ENCODE results near the gene FYCO1. TPM values are rescaled to one million over a fixed set of nuclear protein-coding genes. Genes with fewer than 3 reads are reported as not detected.
A peak's percentile ranks its signal among the peaks of the same experiment; 100 is the strongest.

Gene FYCO1
- total RNA-seq, 3 donors from 2014 or later, result 9.3 to 9.9 (median 9.8) TPM

- ATAC-seq (no peak), DNase-seq (no peak)
- Mint-ChIP-seq H3K4me3 (no peak overlapping the region), H3K27me3 (ENCODE audit: low read depth) (peaks cover 12% of the 10 kb centered on the region), H3K9me3 (no peaks in the 10 kb centered on the region), H3K4me1 (ENCODE audit: low read depth) (peaks cover 30% of the 10 kb centered on the region), H3K36me3 (ENCODE audit: insufficient read depth) (no peaks in the 10 kb centered on the region)
Observed at GRCh38 chr3:45884368-45885201, 111.0 kb downstream of the FYCO1 start.

GRCh38 chr3:45881078-45882022 lies 114.3 kb downstream of the FYCO1 start:
- H3K27me3 Mint-ChIP-seq (ENCODE audit: low read depth), result peaks cover 15% of the 10 kb centered on the region

GRCh38 chr3:45880725-45881077 lies 114.9 kb downstream of the FYCO1 start:
- H3K4me3 Mint-ChIP-seq, result no peak overlapping the region
- peaks cover 18% of the 10 kb centered on the region for H3K4me1 Mint-ChIP-seq (ENCODE audit: low read depth)
- H3K9me3 Mint-ChIP-seq, result no peaks in the 10 kb centered on the region
- ATAC-seq (peak; percentile 13 to 39), DNase-seq (no peak)
- H3K27me3 Mint-ChIP-seq (ENCODE audit: low read depth), result peaks cover 20% of the 10 kb centered on the region
- no peaks in the 10 kb centered on the region for H3K36me3 Mint-ChIP-seq (ENCODE audit: insufficient read depth)

More at GRCh38 chr3:45881078-45882022, 114.3 kb downstream of the FYCO1 start:
- no peak overlapping the region for H3K4me3 Mint-ChIP-seq
- H3K36me3 Mint-ChIP-seq (ENCODE audit: insufficient read depth), result no peaks in the 10 kb centered on the region
- H3K4me1 Mint-ChIP-seq (ENCODE audit: low read depth), result peaks cover 18% of the 10 kb centered on the region
- DNase-seq (peak; percentile 39), ATAC-seq (peak; percentile 92 to 94)
- no peaks in the 10 kb centered on the region for H3K9me3 Mint-ChIP-seq

- DNase-seq (no peak), ATAC-seq (no peak)
- peaks cover 6% of the 10 kb centered on the region for H3K9me3 Mint-ChIP-seq
- no peak overlapping the region for H3K4me3 Mint-ChIP-seq
- peaks cover 19% of the 10 kb centered on the region for H3K4me1 Mint-ChIP-seq (ENCODE audit: low read depth)
- H3K27me3 Mint-ChIP-seq (ENCODE audit: low read depth), result peaks cover 8% of the 10 kb centered on the region
- H3K36me3 Mint-ChIP-seq (ENCODE audit: insufficient read depth), result peaks cover 3% of the 10 kb centered on the region
Observed at GRCh38 chr3:45878124-45878523, 117.5 kb downstream of the FYCO1 start.

- peaks cover 6% of the 10 kb centered on the region for H3K9me3 Mint-ChIP-seq
- H3K4me3 Mint-ChIP-seq, result no peak overlapping the region
- peaks cover 13% of the 10 kb centered on the region for H3K27me3 Mint-ChIP-seq (ENCODE audit: low read depth)
- peaks cover 3% of the 10 kb centered on the region for H3K36me3 Mint-ChIP-seq (ENCODE audit: insufficient read depth)
- ATAC-seq, result no peak
- peaks cover 22% of the 10 kb centered on the region for H3K4me1 Mint-ChIP-seq (ENCODE audit: low read depth)
- DNase-seq, result no peak
Observed at GRCh38 chr3:45874677-45875346, 120.8 kb downstream of the FYCO1 start.

- H3K36me3 Mint-ChIP-seq (ENCODE audit: insufficient read depth), result peaks cover 3% of the 10 kb centered on the region
- peaks cover 33% of the 10 kb centered on the region for H3K4me1 Mint-ChIP-seq (ENCODE audit: low read depth)
- peaks cover 14% of the 10 kb centered on the region for H3K27me3 Mint-ChIP-seq (ENCODE audit: low read depth)
Observed at GRCh38 chr3:45873638-45874037, 122.0 kb downstream of the FYCO1 start.

GRCh38 chr3:45873036-45873435 lies 122.6 kb downstream of the FYCO1 start:
- Mint-ChIP-seq H3K4me1 (ENCODE audit: low read depth) (peaks cover 34% of the 10 kb centered on the region), H3K4me3 (no peak overlapping the region), H3K36me3 (ENCODE audit: insufficient read depth) (peaks cover 3% of the 10 kb centered on the region), H3K27me3 (ENCODE audit: low read depth) (peaks cover 15% of the 10 kb centered on the region), H3K9me3 (peaks cover 6% of the 10 kb centered on the region)
- no peak for ATAC-seq
- DNase-seq, result no peak

More at GRCh38 chr3:45873638-45874037, 122.0 kb downstream of the FYCO1 start:
- Mint-ChIP-seq H3K4me3 (no peak overlapping the region), H3K9me3 (peaks cover 6% of the 10 kb centered on the region)
- ATAC-seq, result no peak
- no peak for DNase-seq

GRCh38 chr3:45872569-45872968 lies 123.1 kb downstream of the FYCO1 start:
- no peak for ATAC-seq
- peaks cover 16% of the 10 kb centered on the region for H3K27me3 Mint-ChIP-seq (ENCODE audit: low read depth)
- peaks cover 34% of the 10 kb centered on the region for H3K4me1 Mint-ChIP-seq (ENCODE audit: low read depth)
- peaks cover 6% of the 10 kb centered on the region for H3K9me3 Mint-ChIP-seq
- no peak for DNase-seq
- no peak overlapping the region for H3K4me3 Mint-ChIP-seq
- peaks cover 3% of the 10 kb centered on the region for H3K36me3 Mint-ChIP-seq (ENCODE audit: insufficient read depth)

GRCh38 chr3:45871780-45872179 lies 123.8 kb downstream of the FYCO1 start:
- no peak for DNase-seq
- ATAC-seq, result no peak
- Mint-ChIP-seq H3K36me3 (ENCODE audit: insufficient read depth) (peaks cover 3% of the 10 kb centered on the region), H3K4me3 (no peak overlapping the region), H3K27me3 (ENCODE audit: low read depth) (peaks cover 21% of the 10 kb centered on the region), H3K9me3 (peaks cover 6% of the 10 kb centered on the region), H3K4me1 (ENCODE audit: low read depth) (peaks cover 34% of the 10 kb centered on the region)

- Mint-ChIP-seq H3K27me3 (ENCODE audit: low read depth) (peaks cover 24% of the 10 kb centered on the region), H3K36me3 (ENCODE audit: insufficient read depth) (peaks cover 3% of the 10 kb centered on the region), H3K4me3 (peak overlapping the region; percentile 9), H3K4me1 (ENCODE audit: low read depth) (peaks cover 41% of the 10 kb centered on the region), H3K9me3 (peaks cover 6% of the 10 kb centered on the region)
- DNase-seq (peak; percentile 46), ATAC-seq (peak; percentile 93 to 94)
Observed at GRCh38 chr3:45870099-45870498, 125.5 kb downstream of the FYCO1 start.

- ATAC-seq (no peak), DNase-seq (no peak)
- Mint-ChIP-seq H3K9me3 (peaks cover 6% of the 10 kb centered on the region), H3K36me3 (ENCODE audit: insufficient read depth) (peaks cover 3% of the 10 kb centered on the region), H3K4me1 (ENCODE audit: low read depth) (peaks cover 44% of the 10 kb centered on the region), H3K27me3 (ENCODE audit: low read depth) (peaks cover 24% of the 10 kb centered on the region), H3K4me3 (no peak overlapping the region)
Observed at GRCh38 chr3:45869638-45870037, 126.0 kb downstream of the FYCO1 start.

GRCh38 chr3:45868650-45869049 lies 127.0 kb downstream of the FYCO1 start:
- H3K9me3 Mint-ChIP-seq, result peaks cover 3% of the 10 kb centered on the region
- H3K27me3 Mint-ChIP-seq (ENCODE audit: low read depth), result peaks cover 24% of the 10 kb centered on the region
- H3K4me3 Mint-ChIP-seq, result no peak overlapping the region
- no peak for ATAC-seq
- peaks cover 2% of the 10 kb centered on the region for H3K36me3 Mint-ChIP-seq (ENCODE audit: insufficient read depth)
- DNase-seq, result no peak
- H3K4me1 Mint-ChIP-seq (ENCODE audit: low read depth), result peaks cover 44% of the 10 kb centered on the region

GRCh38 chr3:45868213-45868612 lies 127.4 kb downstream of the FYCO1 start:
- peaks cover 5% of the 10 kb centered on the region for H3K9me3 Mint-ChIP-seq
- no peak for DNase-seq
- no peak overlapping the region for H3K4me3 Mint-ChIP-seq
- H3K4me1 Mint-ChIP-seq (ENCODE audit: low read depth), result peaks cover 44% of the 10 kb centered on the region
- H3K27me3 Mint-ChIP-seq (ENCODE audit: low read depth), result peaks cover 24% of the 10 kb centered on the region
- no peak for ATAC-seq
- no peaks in the 10 kb centered on the region for H3K36me3 Mint-ChIP-seq (ENCODE audit: insufficient read depth)
